ENCODE measurements around the gene ACTL10.
"Not testable (repeated sequence)": the region's sequence is repeated elsewhere in the genome, so short reads cannot be mapped to it uniquely, and the experiment has no call there.

Gene ACTL10

GRCh38 chr20:33700696-33701441, 34.1 kb downstream of the ACTL10 start:
- DNase-seq = not testable (repeated sequence)

DNA sequence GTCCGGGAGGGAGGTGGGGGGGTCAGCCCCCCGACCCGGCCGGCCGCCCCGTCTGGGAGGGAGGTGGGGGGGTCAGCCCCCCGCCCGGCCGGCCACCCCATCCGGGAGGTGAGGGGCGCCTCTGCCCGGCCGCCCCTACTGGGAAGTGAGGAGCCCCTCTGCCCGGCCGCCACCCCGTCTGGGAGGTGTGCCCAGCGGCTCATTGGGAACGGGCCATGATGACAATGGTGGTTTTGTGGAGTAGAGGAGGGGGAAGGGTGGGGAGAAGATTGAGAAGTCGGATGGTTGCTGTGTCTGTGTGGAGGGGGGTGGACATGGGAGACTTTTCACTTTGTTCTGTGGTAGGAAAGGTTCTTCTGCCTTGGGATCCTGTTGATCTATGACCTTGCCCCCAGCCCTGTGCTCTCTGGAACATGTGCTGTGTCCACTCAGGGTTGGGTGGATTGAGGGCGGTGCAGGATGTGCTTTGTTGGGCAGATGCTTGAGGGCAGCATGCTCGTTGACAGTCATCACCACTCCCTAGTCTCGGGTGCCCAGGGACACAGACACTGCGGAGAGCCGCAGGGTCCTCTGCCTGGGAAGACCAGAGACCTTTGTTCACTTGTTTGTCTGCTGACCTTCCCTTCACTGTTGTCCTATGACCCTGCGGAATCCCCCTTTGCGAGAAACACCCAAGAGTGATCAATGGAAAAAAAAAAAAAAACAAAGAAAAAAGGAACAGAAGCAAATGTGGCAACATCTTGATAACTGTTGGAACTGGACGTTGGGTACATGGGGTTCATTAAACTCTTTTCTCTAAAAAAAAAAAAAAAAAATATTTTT, 35.1 kb downstream of the ACTL10 start:
- DNase-seq = no peak

DNA sequence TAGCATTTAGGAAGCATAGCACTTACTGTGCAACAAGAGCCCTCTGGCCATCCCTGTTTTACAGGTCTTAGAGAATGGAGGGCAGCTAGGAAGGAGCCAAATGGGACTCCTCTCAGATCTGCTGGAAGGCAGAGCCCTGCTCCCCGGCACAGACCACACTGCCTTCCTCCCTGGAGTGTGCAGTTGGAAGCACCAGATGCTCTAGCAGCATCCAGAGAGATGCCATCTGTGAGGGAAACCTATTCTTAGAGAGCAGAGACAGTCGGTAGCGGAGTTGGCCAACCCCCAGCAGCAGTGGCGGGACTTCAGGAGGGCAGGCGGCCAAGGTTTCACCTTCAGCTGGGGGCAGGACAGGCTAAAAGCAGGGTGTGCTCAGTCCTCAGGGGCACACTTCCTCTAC, 36.1 kb downstream of the ACTL10 start:
- no peak for DNase-seq

DNA sequence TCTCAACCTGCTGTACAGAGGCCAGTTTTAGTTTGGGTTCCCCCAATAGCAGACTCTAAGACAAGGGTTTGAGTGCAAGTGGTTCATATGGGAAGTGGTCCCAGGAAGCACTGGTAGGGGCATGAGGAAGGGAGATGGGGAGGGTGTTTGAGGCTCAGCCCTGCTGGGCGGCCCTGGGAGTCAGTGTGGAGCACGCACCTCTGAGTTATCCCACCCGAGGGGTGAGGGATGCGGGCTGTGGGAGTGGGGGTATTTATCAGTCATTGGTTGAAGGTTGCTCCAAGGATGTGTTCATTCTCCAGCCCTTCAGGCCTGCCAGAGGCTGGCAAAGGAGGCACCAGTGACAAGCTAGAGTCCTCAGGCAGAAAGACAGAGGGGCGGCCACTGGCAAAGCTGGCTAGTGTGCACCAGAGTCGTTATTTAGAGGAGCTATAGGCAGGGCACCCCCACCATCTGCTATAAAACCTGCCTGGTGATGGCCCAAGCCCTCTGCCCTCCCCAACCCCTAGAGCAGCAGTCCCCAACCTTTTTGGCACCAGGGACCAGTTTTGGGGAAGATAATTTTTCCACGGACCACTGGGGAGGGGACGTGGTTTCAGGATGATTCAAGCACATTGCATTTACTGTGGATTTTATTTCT, 36.9 kb downstream of the ACTL10 start:
- no peak for DNase-seq

GRCh38 chr20:33704197-33704924, 37.6 kb downstream of the ACTL10 start:
- DNase-seq = no peak

GRCh38 chr20:33707668-33708067, 40.9 kb downstream of the ACTL10 start:
- no peak for DNase-seq

DNA sequence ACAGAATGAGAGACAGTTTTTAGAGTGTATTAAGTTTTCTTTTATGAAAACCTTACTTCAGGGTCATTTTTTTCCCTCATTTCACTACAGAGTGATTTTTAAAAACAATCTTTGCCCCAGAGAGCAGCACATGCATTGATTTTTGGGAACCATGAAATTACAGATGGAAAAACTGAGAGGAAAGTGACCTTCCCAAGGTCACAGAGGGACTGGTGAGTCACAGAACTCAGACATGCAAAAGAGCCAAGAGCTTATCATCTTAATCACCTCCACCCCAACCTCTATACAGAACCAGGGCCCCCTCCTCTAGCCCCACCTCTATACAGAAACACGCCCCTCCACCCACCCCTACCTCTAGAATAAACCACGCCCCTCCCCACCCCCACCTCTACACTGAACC, 42.7 kb downstream of the ACTL10 start:
- no peak for DNase-seq

GRCh38 chr20:33709905-33710541, 43.3 kb downstream of the ACTL10 start:
- DNase-seq = no peak

GRCh38 chr20:33710681-33711445, 44.1 kb downstream of the ACTL10 start:
- DNase-seq = no peak

DNA sequence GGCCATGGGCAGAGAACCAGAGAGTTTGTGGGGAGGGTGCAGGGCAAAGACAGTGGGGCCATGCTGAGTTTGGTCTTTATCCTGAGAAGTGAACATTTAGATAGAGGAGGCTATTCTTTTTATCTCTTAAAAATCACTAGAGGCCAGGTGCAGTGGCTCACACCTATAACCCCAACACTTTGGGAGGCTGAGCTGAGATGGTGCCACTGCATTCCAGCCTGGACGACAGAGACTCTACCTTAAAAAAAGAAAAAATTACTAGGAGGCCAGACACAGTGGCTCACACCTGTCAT, 44.6 kb downstream of the ACTL10 start:
- DNase-seq = no peak

GRCh38 chr20:33713865-33714367, 47.2 kb downstream of the ACTL10 start:
- no peak for DNase-seq

DNA sequence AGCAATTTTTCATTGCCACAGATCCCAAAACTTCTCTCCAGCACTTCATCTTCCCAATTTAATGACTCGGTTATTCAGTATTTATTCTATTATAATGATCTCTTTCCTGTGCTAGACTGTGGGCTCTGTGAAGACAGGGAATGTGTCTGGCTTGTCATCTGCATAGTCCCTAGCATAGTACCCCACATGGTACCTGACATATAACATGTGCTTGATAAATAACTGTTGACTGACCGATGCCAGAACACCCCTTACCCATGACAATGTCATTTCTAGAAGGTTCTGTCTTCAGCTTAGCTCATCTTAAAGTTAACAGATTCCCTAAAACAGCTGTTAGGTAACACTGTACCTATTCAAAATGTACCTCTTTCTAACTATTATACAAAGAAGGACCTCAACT, 49.8 kb downstream of the ACTL10 start:
- no peak for DNase-seq

All from CD4-positive, alpha-beta T cell treated with Interleukin-12 subunit alpha and Interleukin-12 subunit beta, for 1 hour (primary cell).